Neuronal stem cell (in vitro differentiated cells): ENCODE results near the gene MYO10.

Source experiments
- DNase-seq: peaks from one replicate; pipeline ENCODE4 v3.0.0-alpha.2; 2013; ENCODE audit warnings: low spot score
- H2AFZ ChIP-seq: one replicate; pipeline ENCODE4 v1.6.1; 2013; ENCODE audit warnings: mild to moderate bottlenecking, low read length, inconsistent platforms
- H2AK5ac ChIP-seq: 2 replicates; pipeline ENCODE4 v1.6.1; 2013; ENCODE audit warnings: low read depth, mild to moderate bottlenecking, inconsistent platforms, low read length, moderate library complexity, mixed read lengths
- H2BK120ac ChIP-seq: 2 replicates; pipeline ENCODE4 v1.6.1; 2013; ENCODE audit warnings: low read depth, mild to moderate bottlenecking, inconsistent platforms, low read length, moderate library complexity, mixed read lengths
- H2BK12ac ChIP-seq: one replicate; pipeline ENCODE4 v1.6.1; 2013; ENCODE audit warnings: low read length, inconsistent platforms
- H2BK15ac ChIP-seq: 2 replicates; pipeline ENCODE4 v1.6.1; 2013; ENCODE audit warnings: mild to moderate bottlenecking, low read length, inconsistent platforms, mixed read lengths
- H2BK5ac ChIP-seq: one replicate; pipeline ENCODE4 v1.6.1; 2013; ENCODE audit warnings: inconsistent platforms, mild to moderate bottlenecking, low read length, moderate library complexity
- H3K14ac ChIP-seq: one replicate; pipeline ENCODE4 v1.6.1; 2013; ENCODE audit warnings: low read length, inconsistent platforms
- H3K18ac ChIP-seq: 2 replicates; pipeline ENCODE4 v1.6.1; 2013; ENCODE audit warnings: low read length, inconsistent platforms
- H3K23ac ChIP-seq: 2 replicates; pipeline ENCODE4 v1.6.1; 2013; ENCODE audit warnings: low read depth, mild to moderate bottlenecking, mixed read lengths, low read length, inconsistent platforms; ENCODE audit not compliant: poor library complexity
- H3K27ac ChIP-seq: replicated peaks from 3 replicates; pipeline ENCODE4 v1.5.1; 2013; ENCODE audit warnings: low read length, inconsistent platforms
- H3K27me3 ChIP-seq, 3 experiments: 2 replicates each; pipeline ENCODE4 v1.6.1; 2013; ENCODE audit warnings: low read length in 3 of 3, mild to moderate bottlenecking in 2 of 3, inconsistent platforms in 1 of 3, low read depth in 1 of 3, mixed read lengths in 1 of 3, moderate library complexity in 1 of 3; ENCODE audit not compliant: control insufficient read depth in 3 of 3, insufficient read depth in 3 of 3
- H3K36me3 ChIP-seq, 2 donors: replicated peaks in 1 of 2; 2 replicates each; pipeline ENCODE4 v1.6.1; 2013; ENCODE audit warnings: low read length in 2 of 2; ENCODE audit not compliant: control insufficient read depth in 2 of 2, insufficient read depth in 2 of 2
- H3K4ac ChIP-seq: 2 replicates; pipeline ENCODE4 v1.6.1; 2013; ENCODE audit warnings: inconsistent platforms, mild to moderate bottlenecking, low read length, moderate library complexity
- H3K4me1 ChIP-seq, 2 donors: 1 replicate in 1 of 2; 2 replicates in 1 of 2; pipeline ENCODE4 v1.6.1; 2013; ENCODE audit warnings: low read length in 2 of 2, low read depth in 1 of 2; ENCODE audit not compliant: control insufficient read depth in 2 of 2, insufficient read depth in 1 of 2
- H3K4me2 ChIP-seq: one replicate; pipeline ENCODE4 v1.6.1; 2013; ENCODE audit warnings: mild to moderate bottlenecking, low read length, inconsistent platforms; ENCODE audit not compliant: insufficient read depth, poor library complexity, severe bottlenecking
- H3K4me3 ChIP-seq, 2 donors: 2 replicates each; pipeline ENCODE4 v1.5.1; 2013; ENCODE audit warnings: low read length in 2 of 2, mild to moderate bottlenecking in 2 of 2, inconsistent platforms in 1 of 2, moderate library complexity in 1 of 2
- H3K79me1 ChIP-seq: one replicate; pipeline ENCODE4 v1.6.1; 2013; ENCODE audit warnings: low read depth, mild to moderate bottlenecking, inconsistent platforms, low read length, moderate library complexity
- H3K9ac ChIP-seq: one replicate; pipeline ENCODE4 v1.6.1; 2013; ENCODE audit warnings: mild to moderate bottlenecking, low read depth, low read length, inconsistent platforms; ENCODE audit not compliant: poor library complexity
- H3K9me3 ChIP-seq, 2 donors: replicated peaks in 1 of 2; 2 replicates each; pipeline versions ENCODE3 to v1.6.1; 2013; ENCODE audit warnings: low read length in 2 of 2, mild to moderate bottlenecking in 2 of 2, inconsistent platforms in 1 of 2, low read depth in 1 of 2, mixed read lengths in 1 of 2, moderate library complexity in 1 of 2; ENCODE audit not compliant: control insufficient read depth in 2 of 2, insufficient read depth in 1 of 2
- H4K8ac ChIP-seq: one replicate; pipeline ENCODE4 v1.6.1; 2013; ENCODE audit warnings: low read depth, mild to moderate bottlenecking, inconsistent platforms, low read length, moderate library complexity
- H4K91ac ChIP-seq: one replicate; pipeline ENCODE4 v1.6.1; 2013; ENCODE audit warnings: low read length, low read depth, mild to moderate bottlenecking, inconsistent platforms; ENCODE audit not compliant: poor library complexity
- WGBS, 2 donors: extraction: QIAGEN DNeasy Blood & Tissue Kit; methylation state at CpG; one replicate each; pipeline ENCODE4 v1.1.7; 2013; ENCODE audit warnings: missing lambda C conversion rate in 2 of 2, mixed read lengths in 1 of 2; ENCODE audit not compliant: insufficient read length in 2 of 2, insufficient replicate concordance in 1 of 2; ENCODE audit errors: extremely low coverage in 2 of 2; 5-methylcytosine and 5-hydroxymethylcytosine counted together

MYO10 gene

GRCh38 chr5:16712178-16712577, 223.9 kb downstream of the MYO10 start:
- no CpG with 5 or more reads among the region's 1 CpG for WGBS, 2 donors
- Histone ChIP-seq H2BK5ac (no peak overlapping the region), H3K23ac (no peak overlapping the region), H3K14ac (no peak overlapping the region), H3K18ac (no peak overlapping the region), H3K9ac (no peak overlapping the region), H3K27me3 (no peaks in the 10 kb centered on the region), H3K79me1 (peaks cover 5% of the 10 kb centered on the region), H3K27ac (peak overlapping the region; percentile 93), H4K8ac (no peak overlapping the region), H3K4ac (no peak overlapping the region), H2BK12ac (no peak overlapping the region), H3K4me2 (peak overlapping the region; percentile 26), H3K9me3 (peaks cover 7 to 22% of the 10 kb centered on the region in 2 donors), H2BK15ac (no peak overlapping the region), H4K91ac (no peak overlapping the region), H3K4me1 (peaks cover 10 to 12% of the 10 kb centered on the region in 2 donors), H2BK120ac (no peak overlapping the region), H2AFZ (no peak overlapping the region), H2AK5ac (no peak overlapping the region), H3K36me3 (peaks cover 34 to 41% of the 10 kb centered on the region in 2 donors), H3K4me3 (peak overlapping the region; percentile 25 to 56)
- DNase-seq, result no peak

GRCh38 chr5:16709691-16710433, 226.2 kb downstream of the MYO10 start:
- Histone ChIP-seq H3K23ac (no peak overlapping the region), H4K8ac (no peak overlapping the region), H3K27ac (no peak overlapping the region), H2BK12ac (no peak overlapping the region), H3K4me1 (peaks cover 10 to 12% of the 10 kb centered on the region in 2 donors), H4K91ac (no peak overlapping the region), H3K4me3 (no peak overlapping the region), H3K9ac (no peak overlapping the region), H3K9me3 (peaks cover 7 to 25% of the 10 kb centered on the region in 2 donors), H2BK15ac (no peak overlapping the region), H2BK120ac (no peak overlapping the region), H2AFZ (no peak overlapping the region), H2AK5ac (no peak overlapping the region), H3K79me1 (peaks cover 5% of the 10 kb centered on the region), H3K14ac (no peak overlapping the region), H3K18ac (no peak overlapping the region), H3K36me3 (peaks cover 41 to 64% of the 10 kb centered on the region in 2 donors), H3K4me2 (no peak overlapping the region), H2BK5ac (no peak overlapping the region), H3K4ac (no peak overlapping the region), H3K27me3 (no peaks in the 10 kb centered on the region)
- no CpG with 5 or more reads among the region's 8 CpGs for WGBS, 2 donors
- no peak for DNase-seq

- Histone ChIP-seq H2AK5ac (no peak overlapping the region), H3K4me1 (peaks cover 8 to 11% of the 10 kb centered on the region in 2 donors), H3K4me3 (no peak overlapping the region), H4K8ac (no peak overlapping the region), H2BK5ac (no peak overlapping the region), H2BK120ac (no peak overlapping the region), H2AFZ (no peak overlapping the region), H4K91ac (no peak overlapping the region), H2BK15ac (no peak overlapping the region), H3K23ac (peak overlapping the region; percentile 28), H3K14ac (no peak overlapping the region), H3K27ac (no peak overlapping the region), H3K36me3 (peaks cover 45 to 83% of the 10 kb centered on the region in 2 donors), H3K18ac (no peak overlapping the region), H3K27me3 (no peaks in the 10 kb centered on the region), H3K4ac (no peak overlapping the region), H2BK12ac (no peak overlapping the region), H3K9me3 (peaks cover 7 to 25% of the 10 kb centered on the region in 2 donors), H3K4me2 (no peak overlapping the region), H3K9ac (no peak overlapping the region), H3K79me1 (peaks cover 5% of the 10 kb centered on the region)
- no peak for DNase-seq
- WGBS, 2 donors, result no CpG with 5 or more reads among the region's 3 CpGs
Measured at GRCh38 chr5:16707869-16708192, 228.3 kb downstream of the MYO10 start.

- Histone ChIP-seq H3K14ac (no peak overlapping the region), H3K27ac (no peak overlapping the region), H3K4me2 (no peak overlapping the region), H3K36me3 (peaks cover 47 to 88% of the 10 kb centered on the region in 2 donors), H3K4ac (no peak overlapping the region), H2BK120ac (no peak overlapping the region), H3K4me3 (no peak overlapping the region), H3K18ac (no peak overlapping the region), H2AFZ (no peak overlapping the region), H3K27me3 (no peaks in the 10 kb centered on the region), H2BK15ac (no peak overlapping the region), H2AK5ac (no peak overlapping the region), H2BK12ac (no peak overlapping the region), H3K79me1 (peaks cover 5% of the 10 kb centered on the region), H3K4me1 (peaks cover 5 to 11% of the 10 kb centered on the region in 2 donors), H4K91ac (no peak overlapping the region), H4K8ac (no peak overlapping the region), H3K9me3 (peaks cover 7 to 25% of the 10 kb centered on the region in 2 donors), H3K23ac (peak overlapping the region; percentile 28), H3K9ac (no peak overlapping the region), H2BK5ac (no peak overlapping the region)
- DNase-seq, result no peak
- no CpG with 5 or more reads among the region's 9 CpGs for WGBS, 2 donors
Measured at GRCh38 chr5:16707168-16707868, 228.8 kb downstream of the MYO10 start.
